ENCODE measurements around the gene MYB.

The MYB gene

GRCh38 chr6:135189344-135189743 lies 8.2 kb downstream of the MYB start:
- no peak for DNase-seq (ENCODE audit: low spot score)

- DNase-seq (ENCODE audit: low spot score) = no peak
Observed at GRCh38 chr6:135191508-135192255, 10.6 kb downstream of the MYB start.

- DNase-seq (ENCODE audit: low spot score) = no peak
Observed at GRCh38 chr6:135192256-135193174, 11.4 kb downstream of the MYB start.

GRCh38 chr6:135193221-135193620 lies 12.1 kb downstream of the MYB start:
- DNase-seq (ENCODE audit: low spot score) = no peak

- DNase-seq (ENCODE audit: low spot score) = no peak
Observed at GRCh38 chr6:135195041-135195440, 13.9 kb downstream of the MYB start.

GRCh38 chr6:135195522-135195921 lies 14.4 kb downstream of the MYB start:
- no peak for DNase-seq (ENCODE audit: low spot score)

- DNase-seq (ENCODE audit: low spot score) = no peak
Observed at GRCh38 chr6:135196739-135197510, 15.8 kb downstream of the MYB start.

- no peak for DNase-seq (ENCODE audit: low spot score)
Observed at GRCh38 chr6:135202836-135203235, 21.7 kb downstream of the MYB start.

GRCh38 chr6:135204951-135205350 lies 23.8 kb downstream of the MYB start:
- DNase-seq (ENCODE audit: low spot score) = no peak

GRCh38 chr6:135209803-135210202 lies 28.7 kb downstream of the MYB start:
- DNase-seq (ENCODE audit: low spot score) = no peak

- no peak for DNase-seq (ENCODE audit: low spot score)
Observed at GRCh38 chr6:135210632-135211305, 29.7 kb downstream of the MYB start.

GRCh38 chr6:135211306-135211702 lies 30.2 kb downstream of the MYB start:
- DNase-seq (ENCODE audit: low spot score) = no peak

GRCh38 chr6:135212020-135212806 lies 31.1 kb downstream of the MYB start:
- no peak for DNase-seq (ENCODE audit: low spot score)

- no peak for DNase-seq (ENCODE audit: low spot score)
Observed at GRCh38 chr6:135212935-135213334, 31.8 kb downstream of the MYB start.

GRCh38 chr6:135213616-135214015 lies 32.5 kb downstream of the MYB start:
- DNase-seq (ENCODE audit: low spot score) = no peak

GRCh38 chr6:135215160-135215559 lies 34.1 kb downstream of the MYB start:
- DNase-seq (ENCODE audit: low spot score) = no peak

- DNase-seq (ENCODE audit: low spot score) = no peak
Observed at GRCh38 chr6:135215563-135215962, 34.5 kb downstream of the MYB start.

- DNase-seq (ENCODE audit: low spot score) = no peak
Observed at GRCh38 chr6:135217663-135218062, 36.6 kb downstream of the MYB start.

GRCh38 chr6:135219346-135219745 lies 38.2 kb downstream of the MYB start:
- DNase-seq (ENCODE audit: low spot score) = no peak

GRCh38 chr6:135221042-135221441 lies 39.9 kb downstream of the MYB start:
- DNase-seq (ENCODE audit: low spot score) = no peak

- DNase-seq (ENCODE audit: low spot score) = no peak
Observed at GRCh38 chr6:135221505-135221904, 40.4 kb downstream of the MYB start.
